TTC549 (cell line): Measurements from ENCODE around the gene CCDC175.
A peak's percentile ranks its signal among the peaks of the same experiment; 100 is the strongest.

ENCODE experiments used
- FAIRE-seq: peaks from 2 replicates; lab custom pipeline; 2012; peaks lifted over from hg19 to GRCh38; lab: Jason Lieb, UNC

The CCDC175 gene

DNA sequence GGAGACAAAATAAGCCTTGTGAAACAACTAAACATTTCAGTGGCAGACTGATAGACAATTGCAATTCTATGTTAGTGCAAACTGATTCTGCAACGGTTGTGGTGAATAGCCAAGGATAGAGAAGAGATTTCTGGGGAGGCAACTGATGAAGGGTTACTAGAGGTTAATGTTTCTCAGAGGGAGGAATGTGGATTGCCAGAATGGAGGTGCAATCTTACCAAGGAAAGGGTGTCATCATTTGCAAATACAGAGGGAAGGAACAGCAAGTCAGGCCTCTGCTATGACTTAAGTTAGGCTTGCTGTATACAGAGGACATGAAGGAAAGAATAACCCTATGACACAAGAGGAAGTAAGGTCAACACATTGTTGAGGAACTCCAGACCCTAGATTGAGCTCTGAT is 35.8 kb downstream of the CCDC175 start:
- no peak for FAIRE-seq

GRCh38 chr14:59538936-59539335 is 37.7 kb downstream of the CCDC175 start:
- no peak for FAIRE-seq

DNA sequence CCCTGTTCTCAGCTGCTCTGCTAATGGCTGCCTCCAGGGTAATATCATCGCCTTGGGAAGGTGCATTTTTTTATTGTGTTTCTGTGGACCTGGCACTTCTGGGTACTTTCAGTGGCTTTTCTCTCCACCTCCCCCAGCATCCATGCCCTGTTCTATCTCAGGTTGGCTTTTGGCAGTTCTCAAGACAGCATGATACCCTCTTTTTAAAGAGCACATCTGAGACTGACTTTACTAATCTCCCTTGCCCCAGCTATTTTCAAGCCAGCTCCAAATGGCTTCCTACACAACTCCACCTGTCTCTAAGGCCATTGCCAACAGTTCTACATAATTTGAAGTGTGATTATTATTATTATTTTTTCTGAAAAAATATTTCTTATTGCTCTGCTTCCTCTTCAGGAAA is 39.1 kb downstream of the CCDC175 start:
- no peak for FAIRE-seq

DNA sequence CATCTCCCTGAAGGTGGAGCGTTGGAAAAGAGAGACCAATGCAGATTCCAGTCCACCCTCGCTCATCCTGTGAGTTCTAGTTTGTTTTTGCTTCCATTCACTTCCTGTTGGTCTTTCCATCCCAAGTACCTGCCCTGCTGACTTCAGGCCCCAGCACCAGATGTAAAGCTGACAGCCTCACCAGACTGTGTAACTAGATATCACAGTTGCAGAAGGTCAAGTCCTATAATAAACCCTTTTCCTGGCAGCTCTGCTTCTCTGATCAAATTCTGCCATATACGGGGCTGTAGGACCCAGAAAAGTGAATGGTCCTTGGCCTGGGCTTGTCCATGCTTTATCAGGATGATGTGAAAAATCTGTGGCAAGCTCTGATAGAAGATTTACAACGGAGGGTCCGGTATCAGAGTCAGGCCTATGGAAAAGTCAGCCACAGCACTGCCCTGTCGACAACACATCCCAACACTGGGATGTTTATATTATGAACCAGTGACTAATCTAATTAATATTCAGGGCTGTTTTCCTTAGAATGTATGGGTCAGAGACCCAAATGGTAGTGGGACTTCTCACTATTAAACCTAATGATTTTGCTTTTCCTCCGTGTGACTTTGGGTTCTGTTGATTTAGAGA is 42.1 kb downstream of the CCDC175 start:
- no peak for FAIRE-seq

GRCh38 chr14:59532419-59532818 is 44.2 kb downstream of the CCDC175 start:
- no peak for FAIRE-seq

- no peak for FAIRE-seq
These were observed 46.3 kb downstream of the CCDC175 start for GRCh38 chr14:59530349-59530748.

GRCh38 chr14:59529189-59529588 is 47.4 kb downstream of the CCDC175 start:
- FAIRE-seq: no peak

DNA sequence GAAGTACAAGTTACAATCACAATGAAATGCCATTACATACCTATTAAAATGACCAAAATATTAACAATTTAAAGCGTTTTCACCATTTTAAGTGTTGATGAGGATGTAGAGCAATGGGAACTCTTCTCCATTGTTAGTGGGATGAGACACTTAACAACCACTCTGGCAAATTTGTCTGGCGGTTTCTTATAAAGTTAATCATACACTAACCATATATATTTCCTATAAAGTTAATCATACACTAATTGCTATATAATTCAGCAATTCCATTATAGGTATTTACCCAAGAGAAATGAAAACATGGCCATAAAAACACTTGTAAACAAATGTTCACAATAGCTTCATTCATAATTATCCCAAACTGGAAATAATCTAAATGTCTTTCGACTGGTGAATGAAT is 56.4 kb downstream of the CCDC175 start:
- no peak for FAIRE-seq

GRCh38 chr14:59511916-59512575 is 64.6 kb downstream of the CCDC175 start:
- FAIRE-seq: no peak

- no peak for FAIRE-seq
These were observed 65.6 kb downstream of the CCDC175 start for GRCh38 chr14:59510966-59511365.

- FAIRE-seq: no peak
These were observed 66.6 kb downstream of the CCDC175 start for GRCh38 chr14:59510001-59510400.

GRCh38 chr14:59509101-59509500 is 67.5 kb downstream of the CCDC175 start:
- FAIRE-seq: no peak

DNA sequence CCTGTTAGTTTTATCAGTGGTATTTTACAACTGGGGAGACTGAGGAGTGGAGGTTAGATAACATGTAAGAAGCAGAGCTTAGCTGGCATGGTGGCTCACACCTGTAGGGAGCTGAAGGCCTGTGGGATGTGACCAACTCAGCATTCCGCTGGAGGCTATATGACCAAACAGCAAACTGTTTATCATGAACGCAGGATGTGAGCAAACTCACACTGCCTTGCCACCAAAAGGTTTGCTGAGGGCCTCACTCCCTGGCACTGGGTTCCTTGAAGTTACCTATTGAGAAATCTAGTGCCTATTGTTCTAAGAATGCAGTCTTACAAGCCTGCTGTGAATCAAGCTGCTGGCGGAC is 68.9 kb downstream of the CCDC175 start:
- FAIRE-seq: no peak

DNA sequence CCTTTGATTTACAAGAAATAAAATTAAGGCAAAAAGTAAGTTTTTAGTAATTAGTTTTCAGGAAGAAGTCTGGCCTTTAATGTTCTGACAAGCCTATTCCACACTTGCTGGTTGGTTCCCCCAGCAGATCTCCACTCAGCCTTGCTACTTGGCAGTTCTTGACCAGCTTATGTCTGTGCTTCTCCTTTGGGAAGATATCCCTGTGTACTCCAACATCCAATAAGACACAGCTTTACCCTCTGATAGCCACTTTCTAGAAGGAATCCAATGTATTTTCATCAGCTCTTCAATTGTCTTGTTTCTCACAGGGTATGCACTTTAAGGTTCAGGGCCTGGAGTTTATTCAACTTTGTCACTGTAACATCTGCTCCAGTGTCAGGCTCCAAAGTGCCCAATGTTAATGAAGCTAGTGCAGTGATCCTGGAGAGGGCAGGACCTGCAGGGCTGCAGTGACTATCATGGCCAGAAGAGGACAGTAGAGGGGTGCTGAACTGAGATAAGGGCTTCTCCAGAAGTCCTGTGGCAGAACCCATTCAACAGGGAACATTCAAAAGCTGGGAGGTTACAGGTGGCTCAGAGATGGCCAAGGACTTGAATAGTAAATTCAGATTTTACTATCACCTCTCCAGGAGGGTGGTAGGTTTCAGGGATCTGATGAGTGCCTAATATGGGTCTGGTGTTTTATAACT is 69.4 kb downstream of the CCDC175 start:
- FAIRE-seq: no peak

GRCh38 chr14:59503256-59503655 is 73.4 kb downstream of the CCDC175 start:
- no peak for FAIRE-seq

DNA sequence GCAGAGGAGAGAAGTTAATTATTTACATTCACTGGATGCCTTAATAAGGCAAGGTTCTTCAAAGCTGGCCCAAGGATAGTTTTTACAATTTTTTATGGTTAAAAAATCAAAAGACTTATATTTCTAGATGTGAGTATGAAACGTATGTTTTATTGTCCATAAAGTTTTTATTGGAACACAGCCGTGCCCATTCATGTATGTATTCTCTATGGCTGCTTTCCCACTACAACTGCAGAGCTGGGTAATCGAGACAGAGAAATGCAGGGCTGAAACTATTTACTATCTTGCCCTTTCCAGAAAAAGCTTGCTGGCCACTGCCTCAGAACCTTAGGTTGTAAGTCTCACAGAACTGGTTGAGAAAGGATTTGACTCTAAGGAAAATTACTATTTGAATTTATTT is 75.9 kb downstream of the CCDC175 start:
- no peak for FAIRE-seq

- no peak for FAIRE-seq
These were observed 84.2 kb downstream of the CCDC175 start for GRCh38 chr14:59492384-59492783.

- FAIRE-seq: no peak
These were observed 85.9 kb downstream of the CCDC175 start for GRCh38 chr14:59490756-59491155.

DNA sequence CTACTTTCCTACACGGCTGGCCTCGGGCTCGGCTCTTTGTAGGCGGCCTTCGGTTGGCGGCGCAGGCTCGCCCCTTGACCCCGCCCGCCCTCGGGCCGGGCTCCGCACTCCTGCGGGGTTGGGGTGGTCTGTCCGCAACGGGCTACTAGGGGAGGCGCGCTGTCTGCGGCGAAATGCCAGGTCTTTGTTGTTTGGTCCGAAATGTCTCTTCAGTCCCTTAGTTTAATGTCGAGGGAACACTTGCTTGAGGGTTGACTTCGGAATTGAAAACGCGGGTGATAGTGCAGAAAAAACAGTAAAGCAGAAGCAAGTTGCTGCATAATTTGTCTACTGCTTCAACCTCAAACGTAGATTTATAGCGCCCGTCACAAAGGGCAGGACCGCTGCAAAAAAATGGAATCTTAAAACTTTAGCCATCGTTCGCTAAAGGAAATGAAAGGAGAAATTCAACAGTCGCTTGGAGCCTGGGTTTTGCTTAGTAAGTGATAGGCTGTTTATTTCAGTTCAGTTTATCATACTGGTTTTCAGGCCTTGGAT is 91.9 kb downstream of the CCDC175 start:
- FAIRE-seq: no peak

DNA sequence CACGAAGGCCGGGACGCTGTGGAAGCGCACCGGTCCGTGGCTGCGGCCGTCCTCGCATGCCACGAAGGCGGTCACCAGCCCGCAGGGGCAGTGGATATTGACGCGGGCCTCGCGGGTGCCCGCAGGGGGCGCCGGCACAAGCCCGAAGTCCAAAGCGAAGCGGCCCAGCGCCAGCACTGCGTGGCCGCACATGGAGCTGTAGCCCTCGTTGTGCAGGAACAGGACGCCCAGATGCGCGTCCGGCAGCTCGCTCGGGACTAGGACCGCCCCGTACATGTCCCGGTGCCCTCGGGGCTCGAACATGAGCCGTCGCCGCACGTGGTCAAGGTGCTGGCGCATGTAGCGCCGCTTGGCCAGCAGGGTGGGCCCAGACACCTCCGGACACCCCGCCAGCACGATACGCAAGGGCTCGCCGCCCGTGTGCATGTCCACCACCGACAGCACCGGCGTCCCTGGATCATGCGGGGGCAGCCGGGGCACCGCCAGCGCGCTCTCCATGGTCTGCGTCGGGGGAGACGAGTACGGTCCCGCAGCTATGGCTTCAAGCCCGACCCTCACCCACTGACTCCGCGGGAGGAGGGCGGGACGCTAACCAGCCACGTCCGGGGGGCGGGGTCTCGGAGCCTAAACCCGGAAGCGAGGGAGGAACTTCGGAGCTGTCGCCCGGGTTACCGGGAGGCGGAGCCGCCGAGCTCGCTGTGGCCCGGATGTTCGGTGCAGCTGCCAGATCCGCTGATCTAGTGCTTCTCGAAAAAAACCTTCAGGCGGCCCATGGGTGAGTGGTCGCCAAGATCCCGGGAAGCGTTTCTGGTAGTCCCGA is 92.6 kb downstream of the CCDC175 start, which contains the start of the genes JKAMP and L3HYPDH:
JKAMP (plus strand) TSS at position 699 of the 820 bp plus-strand sequence; CDS start at position 772, 73 bp downstream.
L3HYPDH (minus strand) TSS at position 590 of the 820 bp plus-strand sequence; CDS start at position 498, 92 bp downstream.
- FAIRE-seq: peak; percentile 26

DNA sequence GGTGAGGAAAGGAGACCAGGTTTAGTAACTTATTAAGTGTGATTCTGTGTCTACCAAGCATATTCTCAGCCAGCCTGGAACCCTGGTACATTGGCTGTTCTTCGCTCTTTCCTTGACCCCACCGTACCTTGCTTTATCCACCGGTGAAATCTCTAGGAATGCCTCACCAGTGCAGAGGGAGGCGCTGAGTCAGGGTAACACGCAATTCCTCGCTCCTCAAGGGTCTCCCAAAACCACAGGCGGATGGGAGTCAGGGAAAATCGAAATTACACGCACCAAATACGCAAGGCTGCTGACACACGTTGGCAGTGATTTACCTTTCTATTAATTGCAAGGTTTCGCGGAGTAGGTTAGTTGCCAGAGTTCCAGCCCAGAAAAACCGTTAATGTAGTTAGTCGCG is 93.2 kb downstream of the CCDC175 start:
- FAIRE-seq: no peak
